HEK293 (cell line): ENCODE data around the gene FYB1.

Experiments
- MZF1 ChIP-seq: fragments of 450-650 bp; formaldehyde crosslinking; IDR thresholded peaks from 2 replicates; pipeline ENCODE4 v1.5.1; 2017; ENCODE audit warnings: missing biosample characterization, missing genetic modification characterization, borderline replicate concordance
- PBX3 ChIP-seq: sonication (generic); formaldehyde crosslinking; IDR thresholded peaks from 2 replicates; pipeline ENCODE4 v1.8.1; 2022; ENCODE audit warnings: mild to moderate bottlenecking, moderate library complexity, missing genetic modification reagents
- WT1 ChIP-seq: fragments of 450-650 bp; formaldehyde crosslinking; IDR thresholded peaks from 2 replicates; pipeline ENCODE4 v1.5.1; 2016; ENCODE audit warnings: missing biosample characterization, missing genetic modification characterization
- YY1 ChIP-seq: fragments of 450-650 bp; formaldehyde crosslinking; IDR thresholded peaks from 2 replicates; pipeline ENCODE4 v1.5.1; 2018; ENCODE audit warnings: missing biosample characterization, missing genetic modification characterization
- ZEB2 ChIP-seq: fragments of 450-650 bp; formaldehyde crosslinking; IDR thresholded peaks from 2 replicates; pipeline ENCODE4 v1.5.1; 2016; ENCODE audit warnings: missing biosample characterization, missing genetic modification characterization
- ZNF10 ChIP-seq: fragments of 450-650 bp; formaldehyde crosslinking; IDR thresholded peaks from 2 replicates; pipeline ENCODE4 v1.5.1; 2017; ENCODE audit warnings: missing biosample characterization, missing genetic modification characterization
- ZNF280D ChIP-seq: fragments of 450-650 bp; formaldehyde crosslinking; IDR thresholded peaks from 2 replicates; pipeline ENCODE4 v1.5.1; 2016; ENCODE audit warnings: missing biosample characterization, missing genetic modification characterization
- ZNF335 ChIP-seq: fragments of 450-650 bp; formaldehyde crosslinking; conservative IDR thresholded peaks from 2 replicates; pipeline ENCODE4 v1.5.1; 2016; ENCODE audit warnings: missing biosample characterization, missing genetic modification characterization
- ZNF394 ChIP-seq: fragments of 450-650 bp; formaldehyde crosslinking; IDR thresholded peaks from 2 replicates; pipeline ENCODE4 v1.5.1; 2016; ENCODE audit warnings: missing biosample characterization, missing genetic modification characterization, mild to moderate bottlenecking, moderate library complexity, borderline replicate concordance
- ZNF423 ChIP-seq: fragments of 450-650 bp; formaldehyde crosslinking; IDR thresholded peaks from 2 replicates; pipeline ENCODE4 v1.5.1; 2016; ENCODE audit warnings: missing biosample characterization, missing genetic modification characterization
- ZNF48 ChIP-seq: fragments of 450-650 bp; formaldehyde crosslinking; IDR thresholded peaks from 2 replicates; pipeline ENCODE4 v1.5.1; 2016; ENCODE audit warnings: missing biosample characterization, missing genetic modification characterization
- ZNF514 ChIP-seq: fragments of 450-650 bp; formaldehyde crosslinking; IDR thresholded peaks from 2 replicates; pipeline ENCODE4 v1.5.1; 2016; ENCODE audit warnings: missing biosample characterization, missing genetic modification characterization
- ZNF529 ChIP-seq: fragments of 450-650 bp; formaldehyde crosslinking; IDR thresholded peaks from 2 replicates; pipeline ENCODE4 v1.5.1; 2017; ENCODE audit warnings: missing genetic modification characterization, missing biosample characterization; ENCODE audit not compliant: insufficient replicate concordance
- ZNF571 ChIP-seq: fragments of 450-650 bp; formaldehyde crosslinking; IDR thresholded peaks from 2 replicates; pipeline ENCODE4 v1.5.0; 2017; ENCODE audit warnings: missing biosample characterization, missing genetic modification characterization
- ZNF623 ChIP-seq: fragments of 450-650 bp; formaldehyde crosslinking; IDR thresholded peaks from 2 replicates; pipeline ENCODE4 v1.5.1; 2016; ENCODE audit warnings: missing biosample characterization, missing genetic modification characterization
- ZNF660 ChIP-seq: fragments of 450-650 bp; IDR thresholded peaks from 2 replicates; pipeline ENCODE4 v1.5.1; 2018; ENCODE audit warnings: missing biosample characterization, mild to moderate bottlenecking, missing genetic modification characterization
- ZNF76 ChIP-seq: fragments of 450-650 bp; formaldehyde crosslinking; IDR thresholded peaks from 2 replicates; pipeline ENCODE4; 2016; ENCODE audit warnings: low read depth, missing biosample characterization, missing genetic modification characterization, borderline replicate concordance
- ZNF791 ChIP-seq: fragments of 450-650 bp; formaldehyde crosslinking; IDR thresholded peaks from 2 replicates; pipeline ENCODE4 v1.5.1; 2016; ENCODE audit warnings: missing biosample characterization, missing genetic modification characterization
- TF ChIP-seq, protein P1 (sequence below): fragments of 450-650 bp; formaldehyde crosslinking; IDR thresholded peaks from 2 replicates; pipeline ENCODE4 v1.5.1; 2016; ENCODE audit warnings: missing biosample characterization, missing genetic modification characterization
- TF ChIP-seq, protein P2 (sequence below): fragments of 450-650 bp; formaldehyde crosslinking; IDR thresholded peaks from 2 replicates; pipeline ENCODE4 v1.5.1; 2016; ENCODE audit warnings: missing biosample characterization, missing genetic modification characterization, borderline replicate concordance
- TF ChIP-seq, protein P3 (sequence below): fragments of 450-650 bp; formaldehyde crosslinking; IDR thresholded peaks from 2 replicates; pipeline ENCODE4 v1.5.1; 2016; ENCODE audit warnings: missing biosample characterization, missing genetic modification characterization
- TF ChIP-seq, protein P4 (sequence below): fragments of 450-650 bp; formaldehyde crosslinking; IDR thresholded peaks from 2 replicates; pipeline ENCODE4 v1.5.1; 2016; ENCODE audit warnings: missing biosample characterization, missing genetic modification characterization
- TF ChIP-seq, protein P5 (sequence below): fragments of 450-650 bp; formaldehyde crosslinking; IDR thresholded peaks from 2 replicates; pipeline ENCODE4 v1.5.1; 2017; ENCODE audit warnings: missing biosample characterization, missing genetic modification characterization
- TF ChIP-seq, protein P6 (sequence below): fragments of 450-650 bp; formaldehyde crosslinking; IDR thresholded peaks from 2 replicates; pipeline ENCODE4 v1.5.1; 2016; ENCODE audit warnings: missing biosample characterization, missing genetic modification characterization

The FYB1 gene

GRCh38 chr5:39092581-39093351, 126.6 kb downstream of the FYB1 start (continued):
- TF ChIP-seq, protein P1, sequence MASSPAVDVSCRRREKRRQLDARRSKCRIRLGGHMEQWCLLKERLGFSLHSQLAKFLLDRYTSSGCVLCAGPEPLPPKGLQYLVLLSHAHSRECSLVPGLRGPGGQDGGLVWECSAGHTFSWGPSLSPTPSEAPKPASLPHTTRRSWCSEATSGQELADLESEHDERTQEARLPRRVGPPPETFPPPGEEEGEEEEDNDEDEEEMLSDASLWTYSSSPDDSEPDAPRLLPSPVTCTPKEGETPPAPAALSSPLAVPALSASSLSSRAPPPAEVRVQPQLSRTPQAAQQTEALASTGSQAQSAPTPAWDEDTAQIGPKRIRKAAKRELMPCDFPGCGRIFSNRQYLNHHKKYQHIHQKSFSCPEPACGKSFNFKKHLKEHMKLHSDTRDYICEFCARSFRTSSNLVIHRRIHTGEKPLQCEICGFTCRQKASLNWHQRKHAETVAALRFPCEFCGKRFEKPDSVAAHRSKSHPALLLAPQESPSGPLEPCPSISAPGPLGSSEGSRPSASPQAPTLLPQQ, result no peak
- TF ChIP-seq, protein P2, sequence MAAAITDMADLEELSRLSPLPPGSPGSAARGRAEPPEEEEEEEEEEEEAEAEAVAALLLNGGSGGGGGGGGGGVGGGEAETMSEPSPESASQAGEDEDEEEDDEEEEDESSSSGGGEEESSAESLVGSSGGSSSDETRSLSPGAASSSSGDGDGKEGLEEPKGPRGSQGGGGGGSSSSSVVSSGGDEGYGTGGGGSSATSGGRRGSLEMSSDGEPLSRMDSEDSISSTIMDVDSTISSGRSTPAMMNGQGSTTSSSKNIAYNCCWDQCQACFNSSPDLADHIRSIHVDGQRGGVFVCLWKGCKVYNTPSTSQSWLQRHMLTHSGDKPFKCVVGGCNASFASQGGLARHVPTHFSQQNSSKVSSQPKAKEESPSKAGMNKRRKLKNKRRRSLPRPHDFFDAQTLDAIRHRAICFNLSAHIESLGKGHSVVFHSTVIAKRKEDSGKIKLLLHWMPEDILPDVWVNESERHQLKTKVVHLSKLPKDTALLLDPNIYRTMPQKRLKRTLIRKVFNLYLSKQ (tag by site-specific recombination), result no peak
- no peak for TF ChIP-seq ZNF394 (tag by site-specific recombination)
- TF ChIP-seq ZNF529 (tag by site-specific recombination), result no peak
- no peak for TF ChIP-seq ZNF280D (tag by site-specific recombination)
- TF ChIP-seq ZNF623 (tag by site-specific recombination), result no peak
- no peak for TF ChIP-seq PBX3 (CRISPR knock-in tag)
- TF ChIP-seq ZNF48 (tag by site-specific recombination), result no peak
- TF ChIP-seq, protein P3, sequence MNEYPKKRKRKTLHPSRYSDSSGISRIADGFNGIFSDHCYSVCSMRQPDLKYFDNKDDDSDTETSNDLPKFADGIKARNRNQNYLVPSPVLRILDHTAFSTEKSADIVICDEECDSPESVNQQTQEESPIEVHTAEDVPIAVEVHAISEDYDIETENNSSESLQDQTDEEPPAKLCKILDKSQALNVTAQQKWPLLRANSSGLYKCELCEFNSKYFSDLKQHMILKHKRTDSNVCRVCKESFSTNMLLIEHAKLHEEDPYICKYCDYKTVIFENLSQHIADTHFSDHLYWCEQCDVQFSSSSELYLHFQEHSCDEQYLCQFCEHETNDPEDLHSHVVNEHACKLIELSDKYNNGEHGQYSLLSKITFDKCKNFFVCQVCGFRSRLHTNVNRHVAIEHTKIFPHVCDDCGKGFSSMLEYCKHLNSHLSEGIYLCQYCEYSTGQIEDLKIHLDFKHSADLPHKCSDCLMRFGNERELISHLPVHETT (tag by site-specific recombination), result no peak
- TF ChIP-seq ZNF571 (tag by site-specific recombination), result no peak
- no peak for TF ChIP-seq ZNF514 (tag by site-specific recombination)
- TF ChIP-seq YY1 (tag by site-specific recombination), result no peak
- TF ChIP-seq, protein P4, sequence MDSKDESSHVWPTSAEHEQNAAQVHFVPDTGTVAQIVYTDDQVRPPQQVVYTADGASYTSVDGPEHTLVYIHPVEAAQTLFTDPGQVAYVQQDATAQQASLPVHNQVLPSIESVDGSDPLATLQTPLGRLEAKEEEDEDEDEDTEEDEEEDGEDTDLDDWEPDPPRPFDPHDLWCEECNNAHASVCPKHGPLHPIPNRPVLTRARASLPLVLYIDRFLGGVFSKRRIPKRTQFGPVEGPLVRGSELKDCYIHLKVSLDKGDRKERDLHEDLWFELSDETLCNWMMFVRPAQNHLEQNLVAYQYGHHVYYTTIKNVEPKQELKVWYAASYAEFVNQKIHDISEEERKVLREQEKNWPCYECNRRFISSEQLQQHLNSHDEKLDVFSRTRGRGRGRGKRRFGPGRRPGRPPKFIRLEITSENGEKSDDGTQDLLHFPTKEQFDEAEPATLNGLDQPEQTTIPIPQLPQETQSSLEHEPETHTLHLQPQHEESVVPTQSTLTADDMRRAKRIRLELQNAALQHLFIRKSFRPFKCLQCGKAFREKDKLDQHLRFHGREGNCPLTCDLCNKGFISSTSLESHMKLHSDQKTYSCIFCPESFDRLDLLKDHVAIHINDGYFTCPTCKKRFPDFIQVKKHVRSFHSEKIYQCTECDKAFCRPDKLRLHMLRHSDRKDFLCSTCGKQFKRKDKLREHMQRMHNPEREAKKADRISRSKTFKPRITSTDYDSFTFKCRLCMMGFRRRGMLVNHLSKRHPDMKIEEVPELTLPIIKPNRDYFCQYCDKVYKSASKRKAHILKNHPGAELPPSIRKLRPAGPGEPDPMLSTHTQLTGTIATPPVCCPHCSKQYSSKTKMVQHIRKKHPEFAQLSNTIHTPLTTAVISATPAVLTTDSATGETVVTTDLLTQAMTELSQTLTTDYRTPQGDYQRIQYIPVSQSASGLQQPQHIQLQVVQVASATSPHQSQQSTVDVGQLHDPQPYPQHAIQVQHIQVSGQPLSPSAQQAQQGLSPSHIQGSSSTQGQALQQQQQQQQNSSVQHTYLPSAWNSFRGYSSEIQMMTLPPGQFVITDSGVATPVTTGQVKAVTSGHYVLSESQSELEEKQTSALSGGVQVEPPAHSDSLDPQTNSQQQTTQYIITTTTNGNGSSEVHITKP (tag by site-specific recombination), result peak; percentile 70
- TF ChIP-seq ZNF76, result no peak
- no peak for TF ChIP-seq ZNF791
- no peak for TF ChIP-seq ZNF423 (tag by site-specific recombination)
- TF ChIP-seq ZNF335 (tag by site-specific recombination), result peak; percentile 64
- TF ChIP-seq MZF1, result no peak
- no peak for TF ChIP-seq ZNF660 (tag by site-specific recombination)
- no peak for TF ChIP-seq ZNF10 (tag by site-specific recombination)
- 0 out of 2 replicates have a peak, but pooled peaks have one; percentile 14 for TF ChIP-seq ZEB2 (tag by site-specific recombination)
- TF ChIP-seq, protein P5, sequence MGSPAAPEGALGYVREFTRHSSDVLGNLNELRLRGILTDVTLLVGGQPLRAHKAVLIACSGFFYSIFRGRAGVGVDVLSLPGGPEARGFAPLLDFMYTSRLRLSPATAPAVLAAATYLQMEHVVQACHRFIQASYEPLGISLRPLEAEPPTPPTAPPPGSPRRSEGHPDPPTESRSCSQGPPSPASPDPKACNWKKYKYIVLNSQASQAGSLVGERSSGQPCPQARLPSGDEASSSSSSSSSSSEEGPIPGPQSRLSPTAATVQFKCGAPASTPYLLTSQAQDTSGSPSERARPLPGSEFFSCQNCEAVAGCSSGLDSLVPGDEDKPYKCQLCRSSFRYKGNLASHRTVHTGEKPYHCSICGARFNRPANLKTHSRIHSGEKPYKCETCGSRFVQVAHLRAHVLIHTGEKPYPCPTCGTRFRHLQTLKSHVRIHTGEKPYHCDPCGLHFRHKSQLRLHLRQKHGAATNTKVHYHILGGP (tag by site-specific recombination), result peak; percentile 86
- TF ChIP-seq WT1 (tag by site-specific recombination), result no peak
- TF ChIP-seq, protein P6, sequence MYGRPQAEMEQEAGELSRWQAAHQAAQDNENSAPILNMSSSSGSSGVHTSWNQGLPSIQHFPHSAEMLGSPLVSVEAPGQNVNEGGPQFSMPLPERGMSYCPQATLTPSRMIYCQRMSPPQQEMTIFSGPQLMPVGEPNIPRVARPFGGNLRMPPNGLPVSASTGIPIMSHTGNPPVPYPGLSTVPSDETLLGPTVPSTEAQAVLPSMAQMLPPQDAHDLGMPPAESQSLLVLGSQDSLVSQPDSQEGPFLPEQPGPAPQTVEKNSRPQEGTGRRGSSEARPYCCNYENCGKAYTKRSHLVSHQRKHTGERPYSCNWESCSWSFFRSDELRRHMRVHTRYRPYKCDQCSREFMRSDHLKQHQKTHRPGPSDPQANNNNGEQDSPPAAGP (tag by site-specific recombination), result no peak
